DND-41 (cell line): ENCODE data around the gene DCC.

Experiments used
- ATAC-seq: fragments of 200-7000 bp; cut with Tn5 transposase; 3 replicates; pipeline ENCODE4 v1.9.1; 2021; ENCODE audit warnings: low read depth; ENCODE audit not compliant: insufficient read depth
- DNase-seq: peaks from one replicate; pipeline ENCODE4 v3.0.0-alpha.2; 2020
- H2AFZ ChIP-seq: 2 replicates; pipeline ENCODE4 v1.6.0; 2012; ENCODE audit warnings: low read depth, low read length
- H3K27ac ChIP-seq: 2 replicates; pipeline ENCODE4 v1.5.1; 2012; ENCODE audit warnings: low read length, inconsistent platforms
- H3K27me3 ChIP-seq: fragments of 200-600 bp; sonication (generic); 2 replicates; pipeline ENCODE4 v1.6.0; 2012; ENCODE audit warnings: low read length, mild to moderate bottlenecking, inconsistent platforms; ENCODE audit not compliant: insufficient read depth, poor library complexity
- H3K36me3 ChIP-seq: 2 replicates; pipeline ENCODE4 v1.5.1; 2012; ENCODE audit warnings: low read length, inconsistent platforms; ENCODE audit not compliant: insufficient read depth
- H3K4me1 ChIP-seq: 2 replicates; pipeline ENCODE4 v1.5.1; 2012; ENCODE audit warnings: mild to moderate bottlenecking, low read length; ENCODE audit not compliant: insufficient read depth
- H3K4me2 ChIP-seq: 2 replicates; pipeline ENCODE4 v1.6.0; 2012; ENCODE audit warnings: mild to moderate bottlenecking, moderate library complexity, low read length, inconsistent platforms; ENCODE audit not compliant: insufficient read depth
- H3K4me3 ChIP-seq, 2 experiments: fragments of 200-600 bp in 1 of 2; shearing (Covaris generic) in 1 of 2; 2 replicates each; pipeline ENCODE4 v1.5.1; 2012 to 2016; ENCODE audit warnings: inconsistent platforms in 2 of 2, low read length in 2 of 2, mild to moderate bottlenecking in 2 of 2, low read depth in 1 of 2, moderate library complexity in 1 of 2
- H3K79me2 ChIP-seq: 2 replicates; pipeline ENCODE4 v1.6.0; 2012; ENCODE audit warnings: low read length, inconsistent platforms; ENCODE audit not compliant: insufficient read depth
- H3K9ac ChIP-seq: 2 replicates; pipeline ENCODE4 v1.6.0; 2012; ENCODE audit warnings: low read depth, mild to moderate bottlenecking, inconsistent platforms, low read length, moderate library complexity
- H3K9me3 ChIP-seq: 2 replicates; pipeline ENCODE4 v1.5.1; 2012; ENCODE audit warnings: low read length, moderate library complexity, mild to moderate bottlenecking, inconsistent platforms; ENCODE audit not compliant: insufficient read depth, severe bottlenecking
- H4K20me1 ChIP-seq: 2 replicates; pipeline ENCODE4 v1.6.0; 2012; ENCODE audit warnings: low read length; ENCODE audit not compliant: insufficient read depth
- EZH2 ChIP-seq: IDR thresholded peaks from 3 replicates; pipeline ENCODE4 v1.6.1; 2012; ENCODE audit warnings: borderline replicate concordance, low read depth, mild to moderate bottlenecking, moderate library complexity, low read length, inconsistent platforms; ENCODE audit not compliant: severe bottlenecking
- TF ChIP-seq, protein P1 (sequence below): IDR thresholded peaks from 2 replicates; pipeline ENCODE4 v1.5.1; 2012; ENCODE audit warnings: borderline replicate concordance, low read length, moderate library complexity, mild to moderate bottlenecking; ENCODE audit not compliant: poor library complexity, severe bottlenecking; ENCODE audit errors: extremely low read depth

DCC gene

DNA sequence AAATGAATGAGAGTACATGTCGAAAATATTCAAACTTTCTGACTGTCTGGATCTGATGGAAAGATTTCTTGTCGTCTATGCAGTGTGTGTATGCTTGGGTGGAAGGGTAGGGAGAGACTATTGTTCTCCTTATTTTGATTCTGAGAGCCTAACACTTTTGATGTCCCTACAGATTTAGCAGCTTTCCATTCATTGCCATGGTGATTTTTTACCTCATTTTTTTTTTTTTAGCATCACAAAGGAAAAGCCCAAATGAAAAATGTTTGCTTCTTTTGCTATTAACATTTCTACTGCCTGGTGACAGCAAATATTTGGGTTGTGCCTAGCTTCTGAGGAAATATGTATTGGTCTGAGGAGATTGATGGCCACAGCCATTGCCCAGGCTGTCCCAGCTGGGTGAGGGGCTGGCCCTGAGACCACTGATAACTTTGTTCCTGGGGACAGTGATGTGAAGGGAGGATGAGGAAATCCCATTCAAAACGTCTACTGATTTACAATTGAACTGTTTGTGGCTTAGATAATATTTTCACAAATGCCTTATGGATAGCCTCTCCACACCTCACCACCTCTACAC, 558.6 kb downstream of the DCC start:
- no peak for ATAC-seq
- TF ChIP-seq, protein P1, sequence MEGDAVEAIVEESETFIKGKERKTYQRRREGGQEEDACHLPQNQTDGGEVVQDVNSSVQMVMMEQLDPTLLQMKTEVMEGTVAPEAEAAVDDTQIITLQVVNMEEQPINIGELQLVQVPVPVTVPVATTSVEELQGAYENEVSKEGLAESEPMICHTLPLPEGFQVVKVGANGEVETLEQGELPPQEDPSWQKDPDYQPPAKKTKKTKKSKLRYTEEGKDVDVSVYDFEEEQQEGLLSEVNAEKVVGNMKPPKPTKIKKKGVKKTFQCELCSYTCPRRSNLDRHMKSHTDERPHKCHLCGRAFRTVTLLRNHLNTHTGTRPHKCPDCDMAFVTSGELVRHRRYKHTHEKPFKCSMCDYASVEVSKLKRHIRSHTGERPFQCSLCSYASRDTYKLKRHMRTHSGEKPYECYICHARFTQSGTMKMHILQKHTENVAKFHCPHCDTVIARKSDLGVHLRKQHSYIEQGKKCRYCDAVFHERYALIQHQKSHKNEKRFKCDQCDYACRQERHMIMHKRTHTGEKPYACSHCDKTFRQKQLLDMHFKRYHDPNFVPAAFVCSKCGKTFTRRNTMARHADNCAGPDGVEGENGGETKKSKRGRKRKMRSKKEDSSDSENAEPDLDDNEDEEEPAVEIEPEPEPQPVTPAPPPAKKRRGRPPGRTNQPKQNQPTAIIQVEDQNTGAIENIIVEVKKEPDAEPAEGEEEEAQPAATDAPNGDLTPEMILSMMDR, result no peak
- no peak for TF ChIP-seq EZH2

GRCh38 chr18:52902188-52902587, 562.2 kb downstream of the DCC start:
- Histone ChIP-seq H3K9ac (no peak overlapping the region), H3K36me3 (no peaks in the 10 kb centered on the region), H3K4me2 (no peak overlapping the region), H3K4me1 (no peaks in the 10 kb centered on the region), H4K20me1 (no peaks in the 10 kb centered on the region), H3K79me2 (no peaks in the 10 kb centered on the region), H3K27me3 (no peaks in the 10 kb centered on the region), H3K9me3 (no peaks in the 10 kb centered on the region), H3K27ac (no peak overlapping the region), H3K4me3 (no peak overlapping the region), H2AFZ (no peak overlapping the region)
- TF ChIP-seq, protein P1, result no peak
- no peak for TF ChIP-seq EZH2
- ATAC-seq, result no peak
- DNase-seq, result no peak

More for the DNA sequence above, 558.6 kb downstream of the DCC start:
- Histone ChIP-seq H2AFZ (no peak overlapping the region), H3K27ac (no peak overlapping the region), H3K4me1 (no peaks in the 10 kb centered on the region), H4K20me1 (no peaks in the 10 kb centered on the region), H3K27me3 (no peaks in the 10 kb centered on the region), H3K9me3 (no peaks in the 10 kb centered on the region), H3K9ac (no peak overlapping the region), H3K79me2 (no peaks in the 10 kb centered on the region), H3K4me3 (no peak overlapping the region), H3K4me2 (no peak overlapping the region), H3K36me3 (no peaks in the 10 kb centered on the region)
- DNase-seq, result no peak

- H3K4me2 ChIP-seq, result no peak overlapping the region
- DNase-seq (peak; percentile 9), ATAC-seq (peak; percentile 33; the same call in 1 of the 3 replicates)
- H3K36me3 ChIP-seq, result no peaks in the 10 kb centered on the region
- no peaks in the 10 kb centered on the region for H3K79me2 ChIP-seq
- no peak overlapping the region for H3K9ac ChIP-seq
- H3K4me3 ChIP-seq, result no peak overlapping the region
- no peaks in the 10 kb centered on the region for H3K4me1 ChIP-seq
- no peak overlapping the region for H2AFZ ChIP-seq
- TF ChIP-seq EZH2, result no peak
- TF ChIP-seq, protein P1, result peak; percentile 50
- H4K20me1 ChIP-seq, result no peaks in the 10 kb centered on the region
- H3K27ac ChIP-seq, result no peak overlapping the region
- no peaks in the 10 kb centered on the region for H3K27me3 ChIP-seq
- H3K9me3 ChIP-seq, result no peaks in the 10 kb centered on the region
Measured at GRCh38 chr18:52903857-52904256, 563.9 kb downstream of the DCC start.
